Peyer's patch (tissue), 4 donors: ENCODE measurements around the gene BCAS3.

Experiments used
- POLR2A ChIP-seq, 2 donors: fragments of 450-650 bp; IDR thresholded peaks; one replicate each; pipeline ENCODE4 v1.5.1; 2017; ENCODE audit warnings: antibody characterized with exemption in 2 of 2, mild to moderate bottlenecking in 2 of 2, moderate library complexity in 2 of 2
- TF ChIP-seq, protein P1 (sequence below), 6 experiments: fragments of 450-650 bp in 4 of 6; fragments of 200-600 bp in 2 of 6; sonication (generic) in 1 of 6; IDR thresholded peaks; one replicate each; pipeline ENCODE4 v1.5.1; 2017 to 2019; ENCODE audit warnings: antibody characterized with exemption in 6 of 6, mild to moderate bottlenecking in 3 of 6, moderate library complexity in 1 of 6

DNA sequence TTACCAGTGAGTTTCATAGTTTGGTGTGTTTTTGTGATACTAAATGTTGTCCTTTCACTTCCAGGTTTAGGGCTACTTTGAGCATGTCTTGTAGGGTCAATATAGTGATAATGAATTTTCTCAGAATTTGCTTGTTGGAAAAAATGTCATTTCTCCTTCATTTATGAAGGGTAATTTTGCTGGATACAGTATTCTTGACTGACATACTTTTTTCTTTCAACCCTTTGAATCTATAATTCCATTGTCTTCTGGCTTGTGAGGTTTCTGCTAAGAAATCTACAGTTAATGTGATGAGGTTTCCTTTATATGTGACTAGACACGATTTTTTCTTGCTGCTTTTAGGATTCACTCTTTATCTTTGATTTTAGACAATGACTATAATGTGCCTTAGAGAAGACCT lies 219.3 kb downstream of the BCAS3 start:
- TF ChIP-seq, protein P1, sequence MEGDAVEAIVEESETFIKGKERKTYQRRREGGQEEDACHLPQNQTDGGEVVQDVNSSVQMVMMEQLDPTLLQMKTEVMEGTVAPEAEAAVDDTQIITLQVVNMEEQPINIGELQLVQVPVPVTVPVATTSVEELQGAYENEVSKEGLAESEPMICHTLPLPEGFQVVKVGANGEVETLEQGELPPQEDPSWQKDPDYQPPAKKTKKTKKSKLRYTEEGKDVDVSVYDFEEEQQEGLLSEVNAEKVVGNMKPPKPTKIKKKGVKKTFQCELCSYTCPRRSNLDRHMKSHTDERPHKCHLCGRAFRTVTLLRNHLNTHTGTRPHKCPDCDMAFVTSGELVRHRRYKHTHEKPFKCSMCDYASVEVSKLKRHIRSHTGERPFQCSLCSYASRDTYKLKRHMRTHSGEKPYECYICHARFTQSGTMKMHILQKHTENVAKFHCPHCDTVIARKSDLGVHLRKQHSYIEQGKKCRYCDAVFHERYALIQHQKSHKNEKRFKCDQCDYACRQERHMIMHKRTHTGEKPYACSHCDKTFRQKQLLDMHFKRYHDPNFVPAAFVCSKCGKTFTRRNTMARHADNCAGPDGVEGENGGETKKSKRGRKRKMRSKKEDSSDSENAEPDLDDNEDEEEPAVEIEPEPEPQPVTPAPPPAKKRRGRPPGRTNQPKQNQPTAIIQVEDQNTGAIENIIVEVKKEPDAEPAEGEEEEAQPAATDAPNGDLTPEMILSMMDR (IDR thresholded peaks at IDR 0.05) = no peak
- TF ChIP-seq POLR2A (IDR thresholded peaks at IDR 0.05) = no peak
